HepG2 (cell line): ENCODE data around the gene MVB12A. TPM values are rescaled to one million over a fixed set of nuclear protein-coding genes. Genes with fewer than 3 reads are reported as not detected.

Experiments used
- CTCF ChIP-seq: sonication (generic); formaldehyde crosslinking; IDR thresholded peaks from 2 replicates; pipeline ENCODE4 v1.5.0; 2020; ENCODE audit warnings: mild to moderate bottlenecking, missing genetic modification reagents, moderate library complexity
- EHMT2 ChIP-seq: fragments of 200-600 bp; sonication (generic); IDR thresholded peaks from 2 replicates; pipeline ENCODE4 v1.7.0; 2017; ENCODE audit warnings: antibody characterized with exemption, low read depth, low read length, borderline replicate concordance
- MED13 ChIP-seq: sonication (generic); formaldehyde crosslinking; IDR thresholded peaks from 2 replicates; pipeline ENCODE4 v1.5.0; 2020; ENCODE audit warnings: missing genetic modification reagents
- RBFOX2 ChIP-seq: fragments of 200-400 bp; formaldehyde crosslinking; IDR thresholded peaks from 2 replicates; pipeline ENCODE4 v1.6.1; 2017; ENCODE audit warnings: low read depth, mild to moderate bottlenecking, low read length
- RFXANK ChIP-seq: IDR thresholded peaks from 2 replicates; pipeline ENCODE4 v1.6.1; 2016
- SRSF9 ChIP-seq: fragments of 200-400 bp; formaldehyde crosslinking; IDR thresholded peaks from 2 replicates; pipeline ENCODE4 v1.6.1; 2018; ENCODE audit warnings: borderline replicate concordance, mild to moderate bottlenecking, low read depth, low read length; ENCODE audit not compliant: insufficient read depth, poor library complexity, severe bottlenecking
- TCF12 ChIP-seq, 2 experiments: fragments of 450-650 bp in 1 of 2; sonication (generic) in 1 of 2; formaldehyde crosslinking in 1 of 2; IDR thresholded peaks; 2 replicates each; pipeline versions ENCODE4 v1.6.1 to v1.8.0; 2017 to 2022; ENCODE audit warnings: antibody characterized with exemption in 1 of 2, mild to moderate bottlenecking in 1 of 2, missing genetic modification reagents in 1 of 2, moderate library complexity in 1 of 2
- UBTF ChIP-seq: sonication (generic); formaldehyde crosslinking; IDR thresholded peaks from 2 replicates; pipeline ENCODE4 v1.4.0; 2020; ENCODE audit warnings: mild to moderate bottlenecking, missing genetic modification reagents
- ZBTB4 ChIP-seq: sonication (generic); formaldehyde crosslinking; IDR thresholded peaks from 2 replicates; pipeline ENCODE4 v1.4.0; 2020; ENCODE audit warnings: missing genetic modification reagents, mild to moderate bottlenecking, borderline replicate concordance
- ZGPAT ChIP-seq: IDR thresholded peaks from 2 replicates; pipeline ENCODE4 v1.6.1; 2016; ENCODE audit warnings: mild to moderate bottlenecking
- ZKSCAN5 ChIP-seq: sonication (generic); formaldehyde crosslinking; IDR thresholded peaks from 2 replicates; pipeline ENCODE4 v1.5.1; 2020; ENCODE audit warnings: mild to moderate bottlenecking, missing genetic modification reagents
- ZNF10 ChIP-seq: sonication (generic); formaldehyde crosslinking; IDR thresholded peaks from 2 replicates; pipeline ENCODE4 v1.4.0; 2020; ENCODE audit warnings: mild to moderate bottlenecking, low read depth, missing genetic modification reagents, borderline replicate concordance
- ZNF354B ChIP-seq: sonication (generic); formaldehyde crosslinking; IDR thresholded peaks from 2 replicates; pipeline ENCODE4 v1.8.0; 2022; ENCODE audit warnings: mild to moderate bottlenecking, missing genetic modification reagents
- ZNF414 ChIP-seq: sonication (generic); formaldehyde crosslinking; IDR thresholded peaks from 2 replicates; pipeline ENCODE4 v1.5.0; 2020; ENCODE audit warnings: missing genetic modification reagents
- ZNF501 ChIP-seq: sonication (generic); formaldehyde crosslinking; IDR thresholded peaks from 2 replicates; pipeline ENCODE4 v1.5.1; 2020; ENCODE audit warnings: mild to moderate bottlenecking, moderate library complexity, missing genetic modification reagents
- ZNF550 ChIP-seq: sonication (generic); formaldehyde crosslinking; IDR thresholded peaks from 2 replicates; pipeline ENCODE4 v1.4.0; 2020; ENCODE audit warnings: mild to moderate bottlenecking, missing genetic modification reagents, borderline replicate concordance
- ZNF564 ChIP-seq: sonication (generic); formaldehyde crosslinking; IDR thresholded peaks from 2 replicates; pipeline ENCODE4 v1.8.1; 2023; ENCODE audit warnings: mild to moderate bottlenecking, missing genetic modification reagents
- ZNF879 ChIP-seq: sonication (generic); formaldehyde crosslinking; IDR thresholded peaks from 2 replicates; pipeline ENCODE4 v1.8.1; 2023; ENCODE audit warnings: missing genetic modification reagents
- polyA plus RNA-seq, 8 experiments: library from polyadenylated mRNA; depleted of rRNA in 3 of 8; stranded (reverse) in 7 of 8; unstranded in 1 of 8; fragments of >200 nt; fragmentation: Illumina TruSeq in 4 of 8; extraction: Trizol in 4 of 8; gene quantifications; 2 replicates each; pipeline versions ENCODE4 v1.2.1 to v1.2.3, GENCODE V29; 2011 to 2016; ENCODE audit warnings: low read depth in 4 of 8, missing spikeins in 1 of 8, mixed read lengths in 1 of 8; ENCODE audit not compliant: insufficient read depth in 1 of 8
- total RNA-seq, 5 experiments: library from RNA; depleted of rRNA; stranded (reverse); fragments of >200 nt; fragmentation: Illumina TruSeq; extraction: Trizol; gene quantifications; 2 replicates each; pipeline ENCODE4 v1.2.3, GENCODE V29; 2016; ENCODE audit warnings: low read depth in 1 of 5

MVB12A gene
- total and polyA plus RNA-seq, 2 of the 13 experiments (the other 11 are each of a cell fraction or from before 2014, with no cell fraction given), result 35.7 to 36.1 TPM

DNA sequence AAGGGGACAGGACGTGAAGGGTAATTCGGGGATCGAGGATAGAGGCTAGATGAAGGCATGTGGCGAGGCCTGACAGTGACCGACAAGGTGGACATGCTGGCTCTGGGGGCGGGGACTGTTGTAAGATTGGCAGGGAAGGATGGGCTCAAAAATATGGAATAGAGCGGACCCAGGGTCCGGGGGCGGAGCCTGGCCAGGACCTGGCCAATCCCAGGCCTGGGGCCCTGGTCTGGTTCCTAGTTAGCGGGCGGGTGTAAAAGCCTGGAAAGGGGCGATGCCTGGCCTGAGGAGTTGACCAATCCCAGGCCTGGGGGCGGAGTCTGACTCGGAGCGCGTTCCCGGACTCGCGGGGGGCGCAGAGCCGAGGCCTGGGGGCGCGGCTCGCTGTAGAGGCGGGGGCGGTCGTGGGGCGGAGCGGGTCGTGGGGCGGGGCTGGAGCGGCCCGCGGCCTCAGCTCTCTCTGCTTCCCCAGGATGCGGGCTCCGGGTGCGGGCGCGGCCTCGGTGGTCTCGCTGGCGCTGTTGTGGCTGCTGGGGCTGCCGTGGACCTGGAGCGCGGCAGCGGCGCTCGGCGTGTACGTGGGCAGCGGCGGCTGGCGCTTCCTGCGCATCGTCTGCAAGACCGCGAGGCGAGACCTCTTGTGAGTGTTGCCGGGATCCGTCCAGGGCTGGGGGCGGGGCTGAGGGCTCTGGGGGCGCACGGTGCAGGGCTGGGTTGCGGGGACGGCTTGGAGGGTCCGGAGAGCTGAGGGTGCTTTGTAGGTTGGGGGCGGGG, 50.4 kb downstream of the MVB12A start, which contains the start of gene SLC27A1 (continued):
- TF ChIP-seq EHMT2 (no peak), ZNF10 (CRISPR knock-in tag) (no peak), CTCF (peak; percentile 19; the same call in 1 of the 2 replicates), ZBTB4 (CRISPR knock-in tag) (no peak), TCF12 (IDR thresholded peaks at IDR 0.05) (no peak), TCF12 (CRISPR knock-in tag; IDR thresholded peaks at IDR 0.05) (0 out of 2 replicates have a peak, but pooled peaks have one; percentile 35), ZNF564 (CRISPR knock-in tag) (no peak), ZNF354B (CRISPR knock-in tag) (no peak), RFXANK (CRISPR knock-in tag) (no peak), MED13 (CRISPR knock-in tag) (no peak), ZKSCAN5 (CRISPR knock-in tag) (no peak), SRSF9 (no peak), UBTF (CRISPR knock-in tag) (no peak; the same call in 1 of the 2 replicates), RBFOX2 (peak; percentile 64), ZNF414 (CRISPR knock-in tag) (no peak), ZNF501 (CRISPR knock-in tag) (no peak), ZGPAT (peak; percentile 40; the same call in 1 of the 2 replicates), ZNF879 (no peak), ZNF550 (CRISPR knock-in tag) (no peak)
